Peyer's patch (tissue), 4 donors: Measurements from ENCODE around the gene OVAAL.

ENCODE experiments used
- POLR2A ChIP-seq, 2 donors: fragments of 450-650 bp; IDR thresholded peaks; one replicate each; pipeline ENCODE4 v1.5.1; 2017; ENCODE audit warnings: antibody characterized with exemption in 2 of 2, mild to moderate bottlenecking in 2 of 2, moderate library complexity in 2 of 2
- TF ChIP-seq, protein P1 (sequence below), 6 experiments: fragments of 450-650 bp in 4 of 6; fragments of 200-600 bp in 2 of 6; sonication (generic) in 1 of 6; IDR thresholded peaks; one replicate each; pipeline ENCODE4 v1.5.1; 2017 to 2019; ENCODE audit warnings: antibody characterized with exemption in 6 of 6, mild to moderate bottlenecking in 3 of 6, moderate library complexity in 1 of 6

- TF ChIP-seq, protein P1, sequence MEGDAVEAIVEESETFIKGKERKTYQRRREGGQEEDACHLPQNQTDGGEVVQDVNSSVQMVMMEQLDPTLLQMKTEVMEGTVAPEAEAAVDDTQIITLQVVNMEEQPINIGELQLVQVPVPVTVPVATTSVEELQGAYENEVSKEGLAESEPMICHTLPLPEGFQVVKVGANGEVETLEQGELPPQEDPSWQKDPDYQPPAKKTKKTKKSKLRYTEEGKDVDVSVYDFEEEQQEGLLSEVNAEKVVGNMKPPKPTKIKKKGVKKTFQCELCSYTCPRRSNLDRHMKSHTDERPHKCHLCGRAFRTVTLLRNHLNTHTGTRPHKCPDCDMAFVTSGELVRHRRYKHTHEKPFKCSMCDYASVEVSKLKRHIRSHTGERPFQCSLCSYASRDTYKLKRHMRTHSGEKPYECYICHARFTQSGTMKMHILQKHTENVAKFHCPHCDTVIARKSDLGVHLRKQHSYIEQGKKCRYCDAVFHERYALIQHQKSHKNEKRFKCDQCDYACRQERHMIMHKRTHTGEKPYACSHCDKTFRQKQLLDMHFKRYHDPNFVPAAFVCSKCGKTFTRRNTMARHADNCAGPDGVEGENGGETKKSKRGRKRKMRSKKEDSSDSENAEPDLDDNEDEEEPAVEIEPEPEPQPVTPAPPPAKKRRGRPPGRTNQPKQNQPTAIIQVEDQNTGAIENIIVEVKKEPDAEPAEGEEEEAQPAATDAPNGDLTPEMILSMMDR (IDR thresholded peaks at IDR 0.05), result no peak
- TF ChIP-seq POLR2A (IDR thresholded peaks at IDR 0.05), result no peak
Observed at GRCh38 chr1:180600343-180600742, 41.6 kb downstream of the OVAAL start.
